ENCODE data around the gene TP53RK.

Gene TP53RK

DNA sequence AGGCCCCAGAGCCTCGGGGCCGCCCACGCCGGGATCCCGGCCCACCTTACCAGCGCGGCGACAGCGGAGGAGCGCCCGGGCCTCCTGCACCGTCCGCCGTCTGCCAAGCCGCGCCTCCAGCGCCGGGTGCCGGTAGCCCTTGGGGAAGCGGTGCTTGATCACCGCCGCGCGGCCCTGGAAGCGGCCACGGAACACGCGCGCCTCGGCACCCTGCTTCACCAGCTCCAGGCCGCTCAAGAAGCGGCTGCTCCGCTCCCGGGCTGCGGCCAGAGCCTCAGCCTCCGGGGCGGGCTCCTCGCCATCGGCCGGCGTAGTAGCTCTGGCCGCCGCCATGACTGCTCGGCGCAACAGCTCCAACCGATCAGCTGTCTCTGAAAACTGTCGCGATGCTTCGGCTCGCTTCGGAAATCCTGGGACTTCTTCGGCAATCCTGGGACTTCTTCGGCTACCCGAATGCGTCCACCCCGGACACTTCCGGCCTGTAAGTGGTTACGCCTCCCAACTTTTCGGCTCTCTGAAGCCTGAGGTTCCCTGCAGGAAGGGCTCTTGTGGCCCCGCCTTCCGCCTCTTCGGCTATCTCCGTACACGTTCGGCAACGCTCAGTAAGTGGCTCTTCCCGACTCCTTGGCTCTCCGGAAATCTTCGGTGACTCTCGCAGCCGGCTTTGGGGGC, at the start of gene TP53RK:
Gene TP53RK, minus strand, starts transcription at position 363 of the 672 bp plus-strand sequence. Its CDS starts 30 bp downstream, at position 333.
- DNase-seq, result peak; percentile 98

GRCh38 chr20:46735436-46735835, 46.2 kb upstream of the TP53RK start:
- no peak for DNase-seq

DNA sequence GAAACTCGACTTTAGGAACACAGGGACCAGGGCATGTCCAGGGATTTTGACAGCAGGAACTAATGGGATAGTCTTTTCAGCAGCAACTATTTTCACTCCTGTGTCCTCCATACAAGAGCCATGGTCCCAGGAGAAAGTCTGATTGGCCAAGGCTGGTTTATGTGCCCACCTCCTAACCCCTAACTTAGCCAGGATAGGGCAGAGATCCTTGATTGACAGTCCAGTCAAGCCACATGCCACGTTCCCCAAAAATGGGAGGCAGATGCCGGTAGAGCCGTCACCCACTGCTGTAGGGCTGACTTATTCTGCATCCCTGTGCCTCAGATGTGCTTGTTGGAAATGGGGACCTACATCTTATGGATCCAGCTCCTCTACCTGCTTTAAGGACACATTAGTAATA, 42.5 kb upstream of the TP53RK start:
- DNase-seq, result no peak

GRCh38 chr20:46725186-46726165, 36.2 kb upstream of the TP53RK start:
- DNase-seq, result no peak

DNA sequence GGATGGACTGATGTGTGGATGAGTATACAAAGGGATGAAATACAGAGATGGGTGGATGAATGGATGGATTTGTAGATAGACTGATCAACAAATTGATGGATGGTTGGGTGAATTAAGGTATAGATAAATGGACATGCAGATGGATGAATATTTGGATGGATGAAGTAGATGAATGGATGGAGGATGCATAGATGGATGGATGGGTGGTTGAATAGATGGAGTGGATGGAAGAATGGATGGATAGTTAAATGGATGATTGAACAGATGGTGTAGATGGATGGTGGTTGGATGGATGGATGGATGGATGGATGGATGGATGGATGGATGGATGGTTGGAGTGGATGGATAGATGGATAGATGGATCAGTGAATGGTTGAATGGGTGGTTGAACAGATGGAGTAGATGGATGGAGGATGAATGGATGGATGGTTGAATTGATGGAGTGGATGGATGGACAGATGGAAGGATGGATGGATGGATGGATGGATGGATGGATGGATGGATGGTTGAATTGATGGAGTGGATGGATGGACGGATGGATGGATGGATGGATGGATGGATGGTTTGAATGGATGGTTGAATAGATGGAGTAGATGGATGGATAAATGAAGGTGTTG, 35.2 kb upstream of the TP53RK start:
- no peak for DNase-seq

GRCh38 chr20:46723039-46723438, 33.8 kb upstream of the TP53RK start:
- DNase-seq, result no peak

DNA sequence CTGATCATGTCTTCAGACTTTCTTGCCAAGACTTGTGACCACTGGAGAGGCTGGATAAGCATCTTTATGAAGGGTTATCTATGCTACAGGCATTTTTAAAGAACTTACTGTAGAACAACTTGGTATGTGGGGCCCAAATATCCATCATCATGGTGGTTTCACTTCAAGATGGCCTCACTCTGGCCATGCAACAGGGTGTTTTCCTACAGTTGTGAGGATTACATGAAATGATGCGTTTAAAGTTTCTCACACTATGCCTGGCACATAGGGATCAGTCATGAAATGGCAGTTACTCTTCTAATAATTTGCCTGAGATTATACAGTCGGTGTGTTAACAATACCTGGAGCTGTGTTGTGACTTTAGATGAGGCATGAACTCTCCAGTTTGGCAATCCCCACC, 33.2 kb upstream of the TP53RK start:
- DNase-seq, result no peak

DNA sequence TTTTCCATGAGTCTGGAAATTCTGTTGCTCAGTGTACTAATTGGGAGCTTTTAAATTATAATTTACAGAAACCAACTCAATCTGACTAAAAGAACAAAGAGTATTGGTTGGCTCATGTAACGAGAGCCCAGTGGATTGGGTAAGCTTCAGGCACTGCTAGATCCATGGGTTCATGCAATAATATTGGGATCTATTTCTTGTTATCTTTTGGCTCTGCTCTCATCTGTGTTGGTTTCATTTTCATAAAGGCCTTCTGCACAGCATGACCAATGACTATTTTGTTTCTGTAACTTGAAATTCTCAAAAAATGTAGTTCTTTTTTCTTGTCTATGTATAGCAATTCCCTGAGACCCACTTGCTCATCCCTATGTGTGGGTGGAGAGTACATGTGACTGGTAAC, 32.2 kb upstream of the TP53RK start:
- no peak for DNase-seq

DNA sequence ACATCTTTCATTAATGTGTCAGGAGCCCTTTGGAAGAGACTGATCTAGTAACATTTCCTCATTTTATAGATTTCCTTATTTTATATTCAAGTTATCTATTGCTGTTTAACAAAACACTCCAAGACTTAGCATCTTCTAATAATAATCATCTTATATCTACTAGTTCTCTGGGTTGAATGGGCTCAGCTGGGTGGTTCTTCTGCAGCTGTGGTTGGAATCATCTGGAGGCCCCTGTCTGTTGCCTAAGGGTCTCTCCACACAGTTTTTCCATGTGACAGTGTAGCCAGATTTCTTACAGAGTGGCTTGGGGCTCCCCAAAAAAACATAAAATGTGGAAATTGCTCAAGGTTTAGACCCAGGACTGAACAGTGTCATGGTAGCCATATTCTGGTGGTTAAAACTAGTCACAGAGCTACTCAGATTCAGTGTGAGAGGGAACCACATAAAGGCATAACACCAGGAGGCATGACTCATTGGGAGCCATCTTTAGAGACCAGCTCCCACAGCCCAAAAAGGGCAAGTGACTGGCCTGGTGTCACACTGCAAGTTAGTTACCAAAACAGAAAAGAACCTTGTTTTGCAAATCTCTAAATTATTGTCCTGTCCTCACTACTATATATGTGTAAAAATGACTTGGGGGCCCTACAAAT, 31.7 kb upstream of the TP53RK start:
- DNase-seq, result no peak

DNA sequence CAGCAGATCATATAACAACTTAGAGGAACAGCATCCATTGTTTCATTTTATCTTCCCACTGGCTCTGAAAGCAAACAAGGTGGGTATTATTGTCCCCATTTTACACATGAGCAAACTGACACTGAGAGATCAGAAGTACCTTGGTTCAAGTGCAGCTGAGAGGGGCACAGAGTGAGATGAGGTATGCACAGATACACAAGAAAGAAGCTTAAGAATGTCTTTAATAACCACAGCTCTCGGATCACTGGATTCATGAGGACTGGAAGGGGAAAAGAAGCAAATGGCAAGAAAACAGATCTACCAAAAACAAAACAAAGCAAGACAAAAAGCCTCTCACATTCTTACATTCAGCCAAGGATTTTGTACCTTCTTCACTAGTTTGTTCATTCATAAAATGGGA, 30.8 kb upstream of the TP53RK start:
- no peak for DNase-seq

GRCh38 chr20:46717818-46718541, 28.7 kb upstream of the TP53RK start:
- no peak for DNase-seq

DNA sequence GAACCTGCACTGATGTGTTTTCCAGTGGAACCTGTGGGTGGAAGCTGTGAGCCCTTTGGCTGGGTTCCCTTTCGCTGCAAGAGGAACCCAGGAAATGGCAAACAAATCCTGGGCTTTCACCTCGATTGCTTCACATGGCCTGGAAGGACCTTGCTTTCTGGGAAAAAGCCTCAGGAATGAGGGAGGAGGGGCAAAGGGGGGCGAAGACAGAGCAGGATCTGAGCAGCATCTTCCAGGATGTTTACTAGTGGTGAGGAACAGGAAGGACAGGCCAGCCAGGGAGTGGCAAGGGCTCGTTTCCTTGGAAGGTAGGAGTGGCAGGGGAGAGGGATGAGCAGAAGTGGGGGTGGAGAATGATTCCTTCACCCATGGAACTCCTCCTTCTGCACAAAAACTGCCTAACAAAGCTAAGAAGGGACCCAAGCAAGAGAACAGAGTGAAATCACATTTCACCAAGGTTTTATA, 26.1 kb upstream of the TP53RK start:
- DNase-seq, result no peak

GRCh38 chr20:46713957-46714834, 25.0 kb upstream of the TP53RK start:
- no peak for DNase-seq

DNA sequence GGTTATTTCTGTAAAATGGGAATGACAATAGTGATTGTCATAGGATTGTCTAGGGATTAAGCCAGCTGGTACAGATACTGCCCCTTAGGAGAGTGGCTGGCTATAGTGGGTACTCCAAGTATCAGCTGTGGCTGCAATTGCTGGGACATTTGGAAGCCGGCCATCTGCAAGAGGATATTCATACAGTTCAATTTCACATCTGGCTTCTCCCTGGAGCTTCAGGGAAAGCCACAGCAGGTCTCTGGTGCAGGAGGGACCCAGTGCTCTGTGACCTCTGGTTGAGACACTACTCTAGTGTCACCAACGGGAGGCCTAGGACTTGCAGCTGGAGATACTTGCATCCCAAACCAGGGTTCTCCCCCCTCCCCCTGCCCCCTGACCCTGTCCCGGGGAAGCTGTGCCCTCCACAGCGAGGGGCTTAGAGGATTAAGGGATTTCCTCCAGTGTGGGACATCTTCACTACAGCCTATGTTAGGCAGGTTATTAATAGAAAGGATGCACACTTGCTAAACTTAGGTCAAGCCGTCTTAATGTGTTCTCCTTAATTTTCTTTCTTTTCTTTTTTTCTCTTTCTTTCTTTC, 22.9 kb upstream of the TP53RK start:
- DNase-seq, result no peak

GRCh38 chr20:46710153-46710913, 21.1 kb upstream of the TP53RK start:
- no peak for DNase-seq

DNA sequence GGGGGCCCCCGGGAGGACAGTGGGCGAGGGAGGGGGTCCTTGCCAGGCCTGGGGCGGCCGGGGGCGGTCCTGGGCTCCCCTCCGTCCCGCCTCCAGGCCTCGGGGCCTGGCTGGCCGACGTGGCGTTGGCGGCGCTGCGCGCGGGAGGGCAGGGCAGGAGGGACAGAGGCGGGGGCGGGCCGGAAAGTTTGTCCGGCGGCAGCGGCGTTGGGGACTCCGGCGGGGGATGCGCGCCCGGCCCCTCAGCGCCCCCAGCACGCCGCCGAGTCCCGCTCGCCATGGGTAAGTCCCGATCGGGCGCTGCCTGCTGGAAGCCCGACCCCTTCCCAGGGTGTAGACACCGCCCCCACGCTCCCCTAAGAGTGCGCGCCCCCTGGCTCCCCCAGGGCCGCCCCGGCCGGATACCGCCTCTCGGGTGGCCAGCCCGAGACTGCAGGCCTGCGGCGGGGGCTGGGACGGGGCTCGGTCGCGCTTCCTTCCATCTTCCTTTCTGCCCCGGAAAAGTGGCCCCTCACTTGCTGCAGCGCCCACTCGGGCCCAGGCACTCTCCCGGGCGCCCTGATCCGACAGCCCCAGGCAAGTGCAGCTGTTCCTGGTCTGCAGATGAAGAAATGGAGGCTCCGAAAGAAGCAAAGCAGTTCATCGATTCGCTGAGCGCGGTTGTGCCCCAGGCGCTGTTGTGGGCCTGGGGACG, 20.4 kb upstream of the TP53RK start, which contains the start of gene SLC2A10:
Gene SLC2A10, plus strand, starts transcription at position 191 of the 694 bp plus-strand sequence. Its CDS starts 88 bp downstream, at position 279.
- DNase-seq, result no peak

DNA sequence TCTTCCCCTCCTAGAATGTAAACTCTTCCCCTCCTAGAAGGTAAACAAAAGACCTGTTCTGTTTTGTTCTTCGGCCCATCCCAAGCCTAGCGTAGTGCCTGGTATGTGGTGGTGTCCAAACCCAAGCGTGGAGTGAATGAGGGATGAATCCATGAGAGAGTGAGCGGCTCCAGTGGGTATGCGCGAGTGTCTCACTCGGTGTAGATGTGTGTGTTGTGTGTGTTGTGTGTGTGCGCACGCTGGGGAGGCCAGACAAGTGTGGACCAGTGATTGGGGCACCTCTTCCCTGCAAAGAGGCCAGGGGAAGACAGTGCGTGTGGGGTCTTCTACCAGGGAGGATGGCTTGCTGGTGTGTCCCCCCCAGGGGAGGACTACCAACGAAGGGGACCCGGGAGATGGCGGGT, 19.8 kb upstream of the TP53RK start:
- DNase-seq, result no peak

DNA sequence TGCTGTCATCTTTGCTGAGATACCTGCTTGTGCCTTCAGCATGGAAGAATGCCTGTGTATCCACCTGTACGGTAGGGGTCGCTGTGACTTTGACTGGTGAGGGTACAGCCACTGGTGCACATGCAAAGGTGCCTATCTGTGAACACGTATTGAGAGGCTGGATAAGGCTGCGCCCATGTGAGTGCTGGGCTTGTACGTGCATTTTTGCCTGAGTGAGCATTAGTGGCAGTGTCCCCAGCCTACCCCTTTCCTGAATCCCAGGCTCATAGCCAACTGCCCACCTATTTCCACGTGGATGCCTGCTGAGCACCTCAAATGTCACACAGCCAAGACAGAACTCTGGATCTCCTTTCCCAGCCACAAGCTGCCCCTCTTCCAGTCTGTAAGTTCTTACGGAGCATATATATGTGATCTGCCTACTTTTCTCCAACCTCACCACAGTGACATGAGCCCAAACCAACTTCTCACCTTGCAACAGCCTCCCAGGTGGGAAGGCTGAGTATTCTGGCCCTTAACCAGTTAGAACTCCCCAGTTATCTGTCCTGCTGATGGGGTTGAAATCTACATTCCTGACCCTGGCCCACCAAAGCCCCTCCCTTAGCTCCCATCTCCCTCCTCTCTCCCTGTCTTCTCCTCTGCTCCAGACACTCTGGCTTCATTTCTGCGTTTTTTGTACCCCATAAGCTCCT, 19.1 kb upstream of the TP53RK start:
- DNase-seq, result no peak

DNA sequence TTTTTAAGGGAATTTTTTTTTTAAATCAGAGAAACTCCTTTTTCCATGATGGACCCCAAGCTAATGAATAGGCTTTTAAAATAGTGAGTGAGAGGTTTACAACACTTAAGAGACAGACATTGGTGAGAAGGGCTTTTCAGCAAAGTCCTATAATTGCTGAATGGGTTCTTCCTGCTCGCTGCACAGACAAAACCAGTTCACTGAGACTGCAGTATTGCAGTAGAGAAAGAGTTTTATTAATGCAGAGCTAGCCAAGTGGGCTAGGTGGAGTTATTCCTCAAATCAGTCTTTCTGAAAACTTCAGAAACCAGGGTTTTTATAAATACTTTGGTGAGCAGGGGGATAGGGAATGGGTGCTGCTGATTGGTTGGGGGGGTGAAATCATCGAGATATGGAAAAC, 17.0 kb upstream of the TP53RK start:
- no peak for DNase-seq
